ENCODE results near the gene FAXDC2. TPM values are rescaled to one million over a fixed set of nuclear protein-coding genes. Genes with fewer than 3 reads are reported as not detected.

Gene FAXDC2
- total and polyA plus RNA-seq, 2 of the 13 experiments (the other 11 are each of a cell fraction or from before 2014, with no cell fraction given): 4.7 to 58.8 TPM

DNA sequence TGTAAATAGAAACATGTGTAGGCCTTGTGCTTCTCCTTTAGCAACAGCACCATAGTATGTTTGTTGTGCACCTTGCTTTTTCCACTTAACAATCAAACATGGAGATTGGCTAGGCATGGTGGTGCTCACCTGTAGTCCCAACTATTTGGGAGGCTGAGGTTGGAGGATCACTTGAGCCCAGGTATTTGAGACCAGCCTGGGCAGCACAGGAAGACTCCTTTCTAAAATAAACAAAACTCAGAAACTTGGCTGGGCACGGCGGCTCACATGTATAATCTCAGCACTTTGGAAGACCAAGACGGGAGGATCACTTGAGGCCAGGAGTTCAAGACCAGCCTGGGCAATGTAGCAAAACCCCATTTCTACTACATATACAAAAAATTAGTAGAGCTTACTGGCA is 948 bp upstream of the FAXDC2 start:
- in situ Hi-C loops (cut with HindIII; ENCODE audit: extremely low pct_ligation_motif_present, low pct_unique_long_range_greater_than_20kb): no loop called here
- POLR2A ChIA-PET: interaction anchor here (1.1 kb wide), 2 partner anchors 14 to 17 kb away, joined by 5 to 14 read pairs; no protein-coding TSS in a partner anchor
- Histone ChIP-seq H3K36me3 (replicated peaks in 1 of 2; ENCODE audit: control insufficient read depth in 1 of 2, insufficient read depth in 2 of 2, low read length in 2 of 2) (no peaks in the 10 kb centered on the region), H3K27ac (ENCODE audit: extremely low read length, insufficient read depth, low read length) (peak overlapping the region; percentile 68), H3K4me3 (replicated peaks in 1 of 3; ENCODE audit: insufficient read depth in 1 of 3, low read depth in 2 of 3, low read length in 3 of 3) (peak overlapping the region in 1 of 3 experiments; percentile 72; a peak in 1 of 6 replicates), H3K4me2 (ENCODE audit: low read depth, low read length) (peak overlapping the region; percentile 78), H4K20me1 (ENCODE audit: insufficient read depth, low read length) (no peaks in the 10 kb centered on the region), H3K79me2 (ENCODE audit: insufficient read depth, low read length) (peaks cover 7% of the 10 kb centered on the region), H3K4me1 (ENCODE audit: insufficient read depth, low read length) (peaks cover 58% of the 10 kb centered on the region), H3K9ac (ENCODE audit: insufficient read depth, low read depth, low read length) (0 out of 2 replicates have a peak overlapping the region, but pooled peaks have one; percentile 72), H2AFZ (ENCODE audit: low read length) (no peak overlapping the region), H3K9me3 (ENCODE audit: low read length) (no peaks in the 10 kb centered on the region), H3K27me3 (ENCODE audit: control insufficient read depth in 1 of 2, insufficient read depth in 2 of 2, low read length in 2 of 2) (no peaks in the 10 kb centered on the region)
- FAIRE-seq (no peak), DNase-seq (ENCODE audit: low spot score) (no peak), ATAC-seq (no peak)
- CTCF ChIA-PET (ENCODE audit: low intra/inter-chr PET ratio, low total read pairs): no interaction called here
- 87% methylated on average over 3 of the region's 3 CpGs for whole genome bisulfite sequencing (ENCODE audit: low lambda C conversion rate)
- intact Hi-C loops (cut with micrococcal nuclease; ENCODE audit: unreplicated experiment): no loop called here
- BruUV-seq (replicated peaks): no TSS peak
- TF ChIP-seq ZNF572 (CRISPR knock-in tag; IDR thresholded peaks at IDR 0.05) (no peak), TP53 (CRISPR knock-in tag; conservative IDR thresholded peaks at IDR 0.05) (no peak), SCMH1 (CRISPR knock-in tag; IDR thresholded peaks at IDR 0.05; ENCODE audit: borderline replicate concordance) (no peak), ZNF770 (CRISPR knock-in tag; IDR thresholded peaks at IDR 0.05) (peak; percentile 66), ZNF460 (CRISPR knock-in tag; IDR thresholded peaks at IDR 0.05; ENCODE audit: borderline replicate concordance) (peak; percentile 42; the same call in 1 of the 2 replicates), NCOR1 (IDR thresholded peaks at IDR 0.05; ENCODE audit: borderline replicate concordance, low read length) (no peak), ZNF335 (CRISPR knock-in tag; IDR thresholded peaks at IDR 0.05) (no peak), PBX2 (CRISPR knock-in tag; IDR thresholded peaks at IDR 0.05) (no peak), MTF2 (CRISPR knock-in tag; IDR thresholded peaks at IDR 0.05; ENCODE audit: borderline replicate concordance) (no peak), HNRNPK (IDR thresholded peaks at IDR 0.05; ENCODE audit: low read depth, low read length, poor library complexity, severe bottlenecking) (no peak)
- TF ChIP-seq, protein P1, sequence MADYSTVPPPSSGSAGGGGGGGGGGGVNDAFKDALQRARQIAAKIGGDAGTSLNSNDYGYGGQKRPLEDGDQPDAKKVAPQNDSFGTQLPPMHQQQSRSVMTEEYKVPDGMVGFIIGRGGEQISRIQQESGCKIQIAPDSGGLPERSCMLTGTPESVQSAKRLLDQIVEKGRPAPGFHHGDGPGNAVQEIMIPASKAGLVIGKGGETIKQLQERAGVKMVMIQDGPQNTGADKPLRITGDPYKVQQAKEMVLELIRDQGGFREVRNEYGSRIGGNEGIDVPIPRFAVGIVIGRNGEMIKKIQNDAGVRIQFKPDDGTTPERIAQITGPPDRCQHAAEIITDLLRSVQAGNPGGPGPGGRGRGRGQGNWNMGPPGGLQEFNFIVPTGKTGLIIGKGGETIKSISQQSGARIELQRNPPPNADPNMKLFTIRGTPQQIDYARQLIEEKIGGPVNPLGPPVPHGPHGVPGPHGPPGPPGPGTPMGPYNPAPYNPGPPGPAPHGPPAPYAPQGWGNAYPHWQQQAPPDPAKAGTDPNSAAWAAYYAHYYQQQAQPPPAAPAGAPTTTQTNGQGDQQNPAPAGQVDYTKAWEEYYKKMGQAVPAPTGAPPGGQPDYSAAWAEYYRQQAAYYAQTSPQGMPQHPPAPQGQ (CRISPR knock-in tag; IDR thresholded peaks at IDR 0.05; ENCODE audit: borderline replicate concordance): no peak
- TF ChIP-seq, protein P2, sequence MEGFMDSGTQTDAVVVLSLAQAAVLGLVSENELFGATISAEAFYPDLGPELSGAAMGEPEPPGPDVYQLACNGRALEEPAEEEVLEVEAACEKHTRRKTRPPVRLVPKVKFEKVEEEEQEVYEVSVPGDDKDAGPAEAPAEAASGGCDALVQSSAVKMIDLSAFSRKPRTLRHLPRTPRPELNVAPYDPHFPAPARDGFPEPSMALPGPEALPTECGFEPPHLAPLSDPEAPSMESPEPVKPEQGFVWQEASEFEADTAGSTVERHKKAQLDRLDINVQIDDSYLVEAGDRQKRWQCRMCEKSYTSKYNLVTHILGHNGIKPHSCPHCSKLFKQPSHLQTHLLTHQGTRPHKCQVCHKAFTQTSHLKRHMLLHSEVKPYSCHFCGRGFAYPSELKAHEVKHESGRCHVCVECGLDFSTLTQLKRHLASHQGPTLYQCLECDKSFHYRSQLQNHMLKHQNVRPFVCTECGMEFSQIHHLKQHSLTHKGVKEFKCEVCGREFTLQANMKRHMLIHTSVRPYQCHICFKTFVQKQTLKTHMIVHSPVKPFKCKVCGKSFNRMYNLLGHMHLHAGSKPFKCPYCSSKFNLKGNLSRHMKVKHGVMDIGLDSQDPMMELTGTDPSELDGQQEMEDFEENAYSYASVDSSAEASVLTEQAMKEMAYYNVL (CRISPR knock-in tag; IDR thresholded peaks at IDR 0.05; ENCODE audit: borderline replicate concordance): no peak

Data from HepG2 (cell line).